ENCODE data around the gene NAV3.

NAV3 gene

GRCh38 chr12:77983859-77984258, 153.2 kb downstream of the NAV3 start:
- no peak for DNase-seq (ENCODE audit: low spot score)

DNA sequence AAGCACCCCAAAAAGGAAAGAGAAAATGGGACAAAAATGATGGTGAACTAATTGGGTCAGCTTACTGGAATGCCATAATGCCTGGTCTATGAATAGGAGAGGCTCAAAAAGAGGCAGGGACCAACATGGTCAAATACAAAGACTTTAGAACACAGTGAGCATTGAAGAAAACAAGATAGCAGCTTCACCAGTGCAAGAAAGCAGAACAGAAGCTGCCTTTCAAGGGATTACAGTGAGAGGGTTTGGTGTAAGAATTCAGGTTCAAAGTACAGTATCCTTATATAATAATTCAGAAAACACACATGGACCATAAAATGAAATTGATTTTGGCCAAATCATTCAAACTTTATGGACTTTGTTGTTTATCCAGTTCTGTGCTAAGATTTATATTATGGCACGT, 162.1 kb downstream of the NAV3 start:
- DNase-seq (ENCODE audit: low spot score), result no peak

- no peak for DNase-seq (ENCODE audit: low spot score)
Measured at GRCh38 chr12:77993658-77994057, 163.0 kb downstream of the NAV3 start.

GRCh38 chr12:77995436-77996167, 164.9 kb downstream of the NAV3 start:
- no peak for DNase-seq (ENCODE audit: low spot score)

DNA sequence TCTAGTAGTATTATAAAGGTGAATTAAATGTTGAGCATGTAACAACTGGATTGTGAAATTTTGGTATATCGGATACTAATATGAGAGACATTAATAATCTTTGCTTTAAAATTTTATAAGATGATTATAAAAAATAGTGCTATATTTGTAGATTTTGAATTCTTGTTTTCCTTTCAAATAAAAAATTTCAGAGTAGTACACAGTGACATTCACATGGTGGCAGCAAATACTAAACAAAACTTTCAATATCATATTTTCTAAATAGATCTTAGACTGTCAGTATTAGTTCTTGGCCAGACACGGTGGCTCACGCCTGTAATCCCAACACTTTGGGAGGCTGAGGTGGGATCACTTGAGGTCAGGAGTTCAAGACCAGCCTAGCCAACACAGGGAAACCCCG, 166.0 kb downstream of the NAV3 start:
- DNase-seq (ENCODE audit: low spot score), result no peak

- no peak for DNase-seq (ENCODE audit: low spot score)
Measured at GRCh38 chr12:77998236-77998786, 167.6 kb downstream of the NAV3 start.

DNA sequence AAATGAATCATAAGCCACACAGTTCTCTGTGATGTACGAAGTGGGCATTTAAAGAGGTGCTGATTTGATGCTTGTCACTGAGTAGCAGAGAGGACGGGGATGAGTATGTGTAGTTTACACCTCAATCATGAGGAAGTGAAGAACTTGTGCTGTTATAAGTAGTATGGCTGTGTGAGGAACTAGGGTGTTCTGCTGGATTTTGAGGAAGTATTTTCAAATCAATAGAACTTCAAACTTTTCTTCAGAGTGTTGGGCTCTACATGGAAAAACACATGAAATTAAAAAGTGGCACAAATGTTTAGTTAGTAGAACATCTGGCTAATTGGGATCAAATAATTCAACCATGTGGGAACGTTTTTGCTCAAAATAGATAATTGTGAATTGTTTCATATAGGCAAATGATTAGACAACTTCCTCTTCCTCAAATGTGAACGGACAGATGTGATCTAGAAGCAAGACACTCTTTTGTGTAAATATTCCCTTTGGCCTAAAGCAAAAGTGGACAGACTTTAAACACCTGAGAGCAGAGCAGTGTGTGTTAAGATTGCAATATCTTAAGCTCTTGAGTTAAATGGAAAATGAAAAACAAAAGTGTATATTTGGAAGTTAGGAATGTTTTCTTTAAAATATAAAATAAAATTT, 168.5 kb downstream of the NAV3 start:
- no peak for DNase-seq (ENCODE audit: low spot score)

DNA sequence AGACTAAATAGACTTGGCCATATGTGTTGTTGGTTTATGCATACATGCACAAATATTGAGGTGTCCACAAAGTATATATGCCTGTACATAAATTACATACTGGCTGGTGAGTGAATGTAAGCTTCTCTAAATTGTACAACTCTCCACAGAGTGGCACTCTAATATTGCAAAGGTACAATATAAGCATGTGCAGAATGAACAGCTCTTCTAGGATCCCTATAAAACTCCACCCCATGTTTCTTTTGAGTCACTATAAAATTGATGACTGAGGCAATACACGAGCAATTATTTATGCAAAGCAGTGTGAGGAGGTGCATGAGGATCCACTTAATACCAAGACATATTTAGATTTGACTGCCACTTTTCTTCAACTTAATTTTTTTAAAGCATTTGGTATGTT, 172.2 kb downstream of the NAV3 start:
- peak; percentile 69 for DNase-seq (ENCODE audit: low spot score)

DNA sequence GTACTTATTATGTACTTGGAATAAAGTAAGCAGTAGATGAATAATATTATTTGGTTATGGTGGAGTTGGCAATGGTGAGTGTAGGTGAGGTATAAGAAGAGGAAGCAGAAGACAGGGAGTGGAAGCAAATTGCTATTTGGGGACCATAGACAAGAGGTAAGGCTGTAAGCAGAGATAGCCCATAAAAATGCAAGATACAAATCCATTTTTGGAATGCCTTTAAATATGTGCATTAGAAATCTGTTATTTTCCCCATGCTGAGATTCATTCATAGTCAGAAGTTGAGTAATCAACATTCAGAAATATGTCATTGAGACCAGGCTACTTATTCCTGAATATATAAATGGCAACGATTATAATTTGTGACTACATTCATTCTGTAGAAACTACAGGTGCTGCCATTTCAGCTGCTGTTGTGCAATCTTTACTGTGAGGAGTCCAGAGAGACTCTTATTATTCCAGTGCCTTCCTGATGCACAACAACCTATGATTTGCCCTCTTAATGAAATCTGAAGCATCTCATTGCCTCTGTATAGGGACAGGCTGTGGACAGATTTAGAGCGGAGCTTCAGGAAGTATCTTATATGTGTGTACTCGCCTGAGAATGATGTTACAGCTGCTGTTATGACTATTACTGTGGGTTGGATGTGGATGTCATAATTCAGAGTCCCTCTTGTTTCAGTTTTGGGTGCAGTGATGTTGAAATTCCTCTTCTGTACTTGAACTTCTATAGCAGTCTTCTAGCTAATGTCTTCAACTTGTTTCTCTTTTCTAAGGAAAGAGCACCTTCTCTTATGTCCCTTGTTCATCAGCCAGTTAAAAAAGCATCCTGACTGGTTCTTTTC, 173.8 kb downstream of the NAV3 start:
- DNase-seq (ENCODE audit: low spot score), result no peak

GRCh38 chr12:78005094-78005492, 174.4 kb downstream of the NAV3 start:
- DNase-seq (ENCODE audit: low spot score), result no peak

GRCh38 chr12:78007173-78007572, 176.5 kb downstream of the NAV3 start:
- no peak for DNase-seq (ENCODE audit: low spot score)

- DNase-seq (ENCODE audit: low spot score), result no peak
Measured at GRCh38 chr12:78009031-78009430, 178.3 kb downstream of the NAV3 start.

DNA sequence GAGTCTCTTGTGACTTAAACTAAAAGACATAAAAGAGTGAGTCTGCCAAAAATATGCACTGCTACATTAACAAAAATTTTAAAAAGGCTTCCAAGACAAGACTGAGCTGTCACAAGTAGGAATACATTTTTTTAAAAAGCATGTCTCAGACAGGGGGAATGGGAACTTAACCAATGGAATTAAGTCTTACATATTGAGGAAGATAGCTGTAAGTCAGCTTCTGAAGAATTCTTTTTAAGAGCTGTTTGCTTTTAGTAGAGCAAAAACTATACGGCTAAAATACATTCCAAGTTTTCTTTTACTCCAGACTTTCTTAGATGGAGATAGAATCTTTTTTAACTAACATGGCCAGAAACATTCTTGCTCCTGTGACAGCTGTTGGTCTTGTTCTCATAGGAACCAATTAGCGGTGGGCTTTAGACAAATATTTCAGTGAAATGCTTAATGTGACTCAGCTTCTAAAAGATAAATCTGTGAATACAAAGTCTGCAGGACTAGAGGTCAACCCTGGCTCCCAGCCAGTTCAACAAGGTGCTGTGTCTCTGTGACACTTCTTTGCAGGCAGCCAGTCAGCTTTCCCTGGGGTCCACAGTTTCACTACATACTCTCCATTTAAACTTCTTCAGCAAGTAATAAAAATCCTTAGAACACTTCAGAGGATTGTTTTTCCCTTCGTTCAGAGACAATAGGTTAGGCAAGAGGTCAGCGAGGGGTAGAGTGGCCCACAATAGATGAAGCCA, 187.6 kb downstream of the NAV3 start:
- no peak for DNase-seq (ENCODE audit: low spot score)

- no peak for DNase-seq (ENCODE audit: low spot score)
Measured at GRCh38 chr12:78018939-78019338, 188.2 kb downstream of the NAV3 start.

GRCh38 chr12:78028426-78028825, 197.7 kb downstream of the NAV3 start:
- no peak for DNase-seq (ENCODE audit: low spot score)

DNA sequence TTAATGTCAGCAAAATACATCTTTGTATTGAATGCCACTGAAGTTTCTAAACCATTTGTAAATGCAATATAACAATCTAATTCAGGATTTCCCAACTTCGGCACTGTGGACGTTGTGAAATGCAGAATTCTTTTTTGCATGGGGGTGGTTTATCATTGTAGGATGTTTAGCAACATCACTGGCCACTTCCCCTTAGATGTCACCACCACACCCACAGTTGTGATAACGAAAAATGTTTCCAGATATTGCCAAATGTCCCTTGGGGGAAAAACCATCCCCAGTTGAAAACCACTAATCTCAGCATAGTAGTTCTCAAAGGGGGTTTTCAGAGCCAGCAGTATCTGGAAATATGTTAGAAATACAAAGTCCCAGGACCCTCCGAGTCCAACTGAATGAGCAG, 203.3 kb downstream of the NAV3 start:
- no peak for DNase-seq (ENCODE audit: low spot score)

DNA sequence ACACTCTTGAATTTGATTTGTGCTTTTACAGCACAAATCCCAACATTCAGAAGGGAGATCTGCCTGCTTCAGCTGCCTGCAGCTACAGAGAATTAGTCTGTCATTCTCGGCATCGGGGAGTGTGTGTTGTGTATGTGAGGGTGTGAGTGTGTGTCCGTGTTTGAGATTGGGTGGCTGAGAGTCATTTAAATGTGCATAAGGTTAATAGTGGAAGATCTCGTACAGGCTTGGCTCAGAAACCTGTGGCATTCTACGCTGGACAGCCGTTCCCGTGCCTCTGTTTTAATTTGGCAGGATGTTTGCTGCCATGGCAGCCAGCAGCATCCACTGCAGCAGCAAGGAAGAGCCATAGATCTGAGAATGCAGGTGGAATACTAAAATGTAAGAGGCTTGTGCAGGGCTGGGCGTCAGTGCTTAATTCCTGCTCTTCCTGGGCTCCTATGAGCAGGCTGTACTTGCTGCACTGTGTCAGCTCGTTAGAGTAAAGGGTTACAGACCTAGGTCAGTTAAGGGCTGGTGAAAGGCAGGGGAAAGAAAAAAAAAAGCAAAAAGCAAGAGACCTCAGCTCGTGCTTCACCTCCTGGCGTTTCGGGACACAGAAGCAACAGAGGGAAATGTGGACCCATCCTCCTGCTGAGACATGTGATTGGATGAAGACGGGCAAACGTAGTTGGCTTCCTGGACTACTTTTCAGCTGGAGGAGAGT, 205.4 kb downstream of the NAV3 start:
- peak; percentile 78 for DNase-seq (ENCODE audit: low spot score)

DNA sequence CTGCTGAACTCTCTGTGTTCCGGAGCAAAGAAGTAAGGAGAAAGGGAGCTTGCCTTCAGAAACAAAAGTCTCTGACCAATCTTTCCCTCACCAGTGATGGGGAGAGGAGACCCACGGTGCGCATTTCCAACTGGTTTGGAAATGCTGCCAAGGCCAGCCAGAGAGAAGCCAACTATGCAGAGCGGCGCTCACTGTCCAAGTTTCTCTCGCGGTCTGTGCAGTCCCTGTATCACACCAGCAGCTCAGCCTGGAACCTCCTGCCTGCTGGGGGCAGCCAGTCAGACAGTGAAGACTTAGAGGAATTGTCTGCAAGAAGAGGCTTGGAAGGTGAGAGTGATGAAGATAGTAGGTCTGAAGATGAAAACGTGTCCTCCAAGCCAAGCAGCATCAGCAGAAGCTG, 206.2 kb downstream of the NAV3 start:
- peak; percentile 84 for DNase-seq (ENCODE audit: low spot score)

- peak; percentile 45 for DNase-seq (ENCODE audit: low spot score)
Measured at GRCh38 chr12:78037707-78038106, 207.0 kb downstream of the NAV3 start.

- DNase-seq (ENCODE audit: low spot score), result peak; percentile 65
Measured at GRCh38 chr12:78038541-78038940, 207.8 kb downstream of the NAV3 start.

GRCh38 chr12:78038986-78039385, 208.3 kb downstream of the NAV3 start:
- DNase-seq (ENCODE audit: low spot score), result peak; percentile 23
